ENCODE data around the gene HHIPL2. TPM values are rescaled to one million over a fixed set of nuclear protein-coding genes. Genes with fewer than 3 reads are reported as not detected.

The HHIPL2 gene
- total and polyA plus RNA-seq, 10 of the 15 experiments (the other 5 are each of a cell fraction or from before 2014, with no cell fraction given), result 0.06 to 0.29 (median 0.09) TPM; not detected in 3

Small RNA genes lying within 50 kb of the gene (small RNA-seq; reads per million reads assigned to genes)
- not detected for gene RNU6-791P

Other genes starting within 250 kb of the HHIPL2 start
- 7.7 and 9.2 TPM in 2 replicates for gene TAF1A, start 41.8 kb upstream of the HHIPL2 start, total RNA-seq (2014; rRNA removed)
- gene TAF1A, start 41.8 kb upstream of the HHIPL2 start, total RNA-seq (2014; rRNA removed; fragmentation: Illumina TruSeq; extraction: Trizol), result 12.3 and 12.9 TPM in 2 replicates
- gene TAF1A, start 41.8 kb upstream of the HHIPL2 start, total RNA-seq (2021), result 7.5 and 10.1 TPM in 2 replicates
- gene TAF1A, start 41.8 kb upstream of the HHIPL2 start, polyA plus RNA-seq (2011; rRNA removed), result 13.6 and 18.2 TPM in 2 replicates
- gene TAF1A, start 41.8 kb upstream of the HHIPL2 start, polyA plus RNA-seq (2014; fragmentation: Illumina TruSeq; extraction: Trizol), result 9.8 and 11.1 TPM in 2 replicates
- 10 to 100 TPM; 12.2 to 17.9 TPM for gene TAF1A, start 41.8 kb upstream of the HHIPL2 start, polyA plus RNA-seq (2014; fragmentation: Nextera tagmentation; extraction: Ambion mirVana)
- 6.8 and 9.9 TPM in 2 replicates for gene TAF1A, start 41.8 kb upstream of the HHIPL2 start, polyA plus RNA-seq (2014; rRNA removed)
- 10 to 100 TPM; 11.8 to 13.4 TPM for gene TAF1A, start 41.8 kb upstream of the HHIPL2 start, polyA plus RNA-seq (2016; fragmentation: Nextera tagmentation; extraction: Ambion mirVana)
- 38.4 and 49.9 TPM in 2 replicates for gene MIA3, start 70.0 kb upstream of the HHIPL2 start, total RNA-seq (2014; rRNA removed)
- 33.5 and 37.0 TPM in 2 replicates for gene MIA3, start 70.0 kb upstream of the HHIPL2 start, total RNA-seq (2014; rRNA removed; fragmentation: Illumina TruSeq; extraction: Trizol)
- 28.8 and 37.0 TPM in 2 replicates for gene MIA3, start 70.0 kb upstream of the HHIPL2 start, total RNA-seq (2021)
- gene MIA3, start 70.0 kb upstream of the HHIPL2 start, polyA plus RNA-seq (2011; rRNA removed), result 23.7 and 49.0 TPM in 2 replicates
- gene MIA3, start 70.0 kb upstream of the HHIPL2 start, polyA plus RNA-seq (2014; fragmentation: Illumina TruSeq; extraction: Trizol), result 42.9 and 50.8 TPM in 2 replicates
- 10 to 100 TPM; 12.9 to 19.3 TPM for gene MIA3, start 70.0 kb upstream of the HHIPL2 start, polyA plus RNA-seq (2014; fragmentation: Nextera tagmentation; extraction: Ambion mirVana)
- 26.6 and 28.9 TPM in 2 replicates for gene MIA3, start 70.0 kb upstream of the HHIPL2 start, polyA plus RNA-seq (2014; rRNA removed)
- 10 to 100 TPM; 25.7 to 31.7 TPM for gene MIA3, start 70.0 kb upstream of the HHIPL2 start, polyA plus RNA-seq (2016; fragmentation: Nextera tagmentation; extraction: Ambion mirVana)
- 16.3 and 17.0 TPM in 2 replicates for gene AIDA, start 164.4 kb upstream of the HHIPL2 start, total RNA-seq (2014; rRNA removed)
- 12.9 and 13.9 TPM in 2 replicates for gene AIDA, start 164.4 kb upstream of the HHIPL2 start, total RNA-seq (2014; rRNA removed; fragmentation: Illumina TruSeq; extraction: Trizol)
- gene AIDA, start 164.4 kb upstream of the HHIPL2 start, total RNA-seq (2021), result 27.0 and 28.3 TPM in 2 replicates
- 43.1 and 54.0 TPM in 2 replicates for gene AIDA, start 164.4 kb upstream of the HHIPL2 start, polyA plus RNA-seq (2011; rRNA removed)
- 33.6 and 41.9 TPM in 2 replicates for gene AIDA, start 164.4 kb upstream of the HHIPL2 start, polyA plus RNA-seq (2014; fragmentation: Illumina TruSeq; extraction: Trizol)
- 10 to 100 TPM in 1 of 2 experiments, 1 to 10 TPM in 1; 8.9 to 12.8 TPM for gene AIDA, start 164.4 kb upstream of the HHIPL2 start, polyA plus RNA-seq (2014; fragmentation: Nextera tagmentation; extraction: Ambion mirVana)
- 20.7 and 22.2 TPM in 2 replicates for gene AIDA, start 164.4 kb upstream of the HHIPL2 start, polyA plus RNA-seq (2014; rRNA removed)
- 10 to 100 TPM; 17.0 to 21.5 TPM for gene AIDA, start 164.4 kb upstream of the HHIPL2 start, polyA plus RNA-seq (2016; fragmentation: Nextera tagmentation; extraction: Ambion mirVana)
- 15.2 and 17.8 TPM in 2 replicates for gene BROX, start 164.5 kb upstream of the HHIPL2 start, total RNA-seq (2014; rRNA removed)
- 17.5 and 18.4 TPM in 2 replicates for gene BROX, start 164.5 kb upstream of the HHIPL2 start, total RNA-seq (2014; rRNA removed; fragmentation: Illumina TruSeq; extraction: Trizol)
- 13.5 and 16.1 TPM in 2 replicates for gene BROX, start 164.5 kb upstream of the HHIPL2 start, total RNA-seq (2021)
- gene BROX, start 164.5 kb upstream of the HHIPL2 start, polyA plus RNA-seq (2011; rRNA removed), result 5.8 and 9.5 TPM in 2 replicates
- gene BROX, start 164.5 kb upstream of the HHIPL2 start, polyA plus RNA-seq (2014; fragmentation: Illumina TruSeq; extraction: Trizol), result 8.7 and 11.8 TPM in 2 replicates
- gene BROX, start 164.5 kb upstream of the HHIPL2 start, polyA plus RNA-seq (2014; fragmentation: Nextera tagmentation; extraction: Ambion mirVana), result 10 to 100 TPM; 19.4 to 42.0 TPM
- 5.5 and 6.2 TPM in 2 replicates for gene BROX, start 164.5 kb upstream of the HHIPL2 start, polyA plus RNA-seq (2014; rRNA removed)
- gene BROX, start 164.5 kb upstream of the HHIPL2 start, polyA plus RNA-seq (2016; fragmentation: Nextera tagmentation; extraction: Ambion mirVana), result 10 to 100 TPM; 20.4 to 24.1 TPM
- not detected in 2 replicates for gene FAM177B, start 189.1 kb upstream of the HHIPL2 start, total RNA-seq (2014; rRNA removed)
- gene FAM177B, start 189.1 kb upstream of the HHIPL2 start, total RNA-seq (2014; rRNA removed; fragmentation: Illumina TruSeq; extraction: Trizol), result not detected in 2 replicates
- gene FAM177B, start 189.1 kb upstream of the HHIPL2 start, total RNA-seq (2021), result not detected in 2 replicates
- gene FAM177B, start 189.1 kb upstream of the HHIPL2 start, polyA plus RNA-seq (2011; rRNA removed), result not detected in 2 replicates
- gene FAM177B, start 189.1 kb upstream of the HHIPL2 start, polyA plus RNA-seq (2014; fragmentation: Illumina TruSeq; extraction: Trizol), result not detected in 2 replicates
- under 1 TPM in 1 of 2 experiments, not detected in 1; 0.06 TPM for gene FAM177B, start 189.1 kb upstream of the HHIPL2 start, polyA plus RNA-seq (2014; fragmentation: Nextera tagmentation; extraction: Ambion mirVana)
- gene FAM177B, start 189.1 kb upstream of the HHIPL2 start, polyA plus RNA-seq (2014; rRNA removed), result not detected in 2 replicates
- not detected for gene FAM177B, start 189.1 kb upstream of the HHIPL2 start, polyA plus RNA-seq (2016; fragmentation: Nextera tagmentation; extraction: Ambion mirVana)

Measured in GM12878 (cell line).